GM12864 (cell line): ENCODE measurements around the gene PIK3AP1.
"Not testable (repeated sequence)": the region's sequence is repeated elsewhere in the genome, so short reads cannot be mapped to it uniquely, and the experiment has no call there.

Experiments used
- DNase-seq: peaks from one replicate; pipeline ENCODE4 v3.0.0-alpha.2; 2011; ENCODE audit warnings: low read depth
- H3K4me3 ChIP-seq: 2 replicates; pipeline ENCODE4 v1.5.1; 2011; ENCODE audit warnings: mild to moderate bottlenecking, low read depth, low read length, control low read depth
- TF ChIP-seq, protein P1 (sequence below): IDR thresholded peaks from 2 replicates; pipeline ENCODE4 v1.5.1; 2011; ENCODE audit warnings: low read depth, mild to moderate bottlenecking, moderate library complexity, low read length, control low read depth, inconsistent platforms; ENCODE audit errors: missing control alignments

PIK3AP1 gene

DNA sequence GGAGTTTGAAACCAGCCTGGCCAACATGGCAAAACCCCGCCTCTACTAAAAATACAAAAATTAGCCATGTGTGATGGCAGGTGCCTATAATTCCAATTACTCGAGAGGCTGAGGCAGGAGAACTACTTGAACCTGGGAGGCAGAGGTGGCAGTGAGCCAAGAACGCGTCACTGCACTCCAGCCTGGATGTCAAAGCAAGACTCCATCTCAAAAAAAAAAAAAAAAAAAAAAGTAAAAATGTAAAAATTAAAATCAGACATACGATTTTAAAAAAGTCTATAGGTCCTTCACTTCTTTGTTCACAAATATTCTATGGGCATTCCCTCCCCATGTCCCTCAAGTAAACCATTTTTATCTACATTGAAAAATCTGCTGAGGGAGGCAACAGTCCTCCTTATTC lies 171.7 kb downstream of the PIK3AP1 start:
- DNase-seq, result no peak
- no peak overlapping the region for H3K4me3 ChIP-seq
- TF ChIP-seq, protein P1, sequence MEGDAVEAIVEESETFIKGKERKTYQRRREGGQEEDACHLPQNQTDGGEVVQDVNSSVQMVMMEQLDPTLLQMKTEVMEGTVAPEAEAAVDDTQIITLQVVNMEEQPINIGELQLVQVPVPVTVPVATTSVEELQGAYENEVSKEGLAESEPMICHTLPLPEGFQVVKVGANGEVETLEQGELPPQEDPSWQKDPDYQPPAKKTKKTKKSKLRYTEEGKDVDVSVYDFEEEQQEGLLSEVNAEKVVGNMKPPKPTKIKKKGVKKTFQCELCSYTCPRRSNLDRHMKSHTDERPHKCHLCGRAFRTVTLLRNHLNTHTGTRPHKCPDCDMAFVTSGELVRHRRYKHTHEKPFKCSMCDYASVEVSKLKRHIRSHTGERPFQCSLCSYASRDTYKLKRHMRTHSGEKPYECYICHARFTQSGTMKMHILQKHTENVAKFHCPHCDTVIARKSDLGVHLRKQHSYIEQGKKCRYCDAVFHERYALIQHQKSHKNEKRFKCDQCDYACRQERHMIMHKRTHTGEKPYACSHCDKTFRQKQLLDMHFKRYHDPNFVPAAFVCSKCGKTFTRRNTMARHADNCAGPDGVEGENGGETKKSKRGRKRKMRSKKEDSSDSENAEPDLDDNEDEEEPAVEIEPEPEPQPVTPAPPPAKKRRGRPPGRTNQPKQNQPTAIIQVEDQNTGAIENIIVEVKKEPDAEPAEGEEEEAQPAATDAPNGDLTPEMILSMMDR, result no peak

DNA sequence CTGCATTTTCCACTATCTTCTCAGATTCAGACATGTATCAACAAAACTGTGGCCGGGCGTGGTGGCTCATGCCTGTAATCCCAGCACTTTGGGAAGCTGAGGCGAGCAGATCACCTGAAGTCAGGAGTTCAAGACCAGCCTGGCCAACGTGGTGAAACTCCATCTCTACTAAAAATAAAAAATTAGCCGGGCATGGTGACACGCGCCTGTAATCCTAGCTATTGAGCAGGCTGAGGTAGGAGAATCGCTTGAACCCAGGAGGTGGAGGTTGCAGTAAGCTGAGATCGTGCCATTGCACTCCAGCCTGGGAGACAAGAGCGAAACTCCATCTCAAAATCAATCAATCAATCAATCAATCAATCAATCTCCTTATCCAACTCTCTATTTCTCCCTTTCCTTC lies 174.8 kb downstream of the PIK3AP1 start:
- H3K4me3 ChIP-seq, DNase-seq: not testable (repeated sequence)
